GM12891 (cell line): ENCODE measurements around the gene ETV6.

ENCODE experiments used
- POLR2A ChIP-seq: IDR thresholded peaks from 2 replicates; pipeline ENCODE4 v1.6.1; 2011; ENCODE audit warnings: low read depth, low read length, control low read depth
- POLR2AphosphoS5 ChIP-seq: IDR thresholded peaks from 2 replicates; pipeline ENCODE4 v1.6.1; 2011; ENCODE audit warnings: low read depth, low read length, control low read depth
- POU2F2 ChIP-seq: IDR thresholded peaks from 2 replicates; pipeline ENCODE4 v1.6.1; 2011; ENCODE audit warnings: low read depth, mild to moderate bottlenecking, control low read depth, low read length, moderate library complexity
- SPI1 ChIP-seq: IDR thresholded peaks from 2 replicates; pipeline ENCODE4 v1.6.1; 2011; ENCODE audit warnings: low read depth, low read length, control low read depth

GRCh38 chr12:11658791-11659190, 9.3 kb downstream of the ETV6 start:
- TF ChIP-seq POLR2A = no peak
- no peak for TF ChIP-seq POU2F2
- no peak for TF ChIP-seq POLR2AphosphoS5
- TF ChIP-seq SPI1 = no peak
